GM10266 (cell line): ENCODE measurements around the gene TSHZ1.

Source experiments
- DNase-seq: peaks from one replicate; pipeline ENCODE4 v3.0.0; 2012; ENCODE audit errors: extremely low spot score
- CTCF ChIP-seq: IDR thresholded peaks from 2 replicates; pipeline ENCODE4 v1.5.1; 2012; ENCODE audit warnings: mild to moderate bottlenecking, low read depth; ENCODE audit not compliant: control insufficient read depth, insufficient read depth; ENCODE audit errors: missing control alignments

TSHZ1 gene

GRCh38 chr18:75227535-75228296 is 17.1 kb downstream of the TSHZ1 start:
- DNase-seq: no peak
- no peak for TF ChIP-seq CTCF

- DNase-seq: no peak
- no peak for TF ChIP-seq CTCF
Measured at GRCh38 chr18:75228967-75229366, 18.4 kb downstream of the TSHZ1 start.

GRCh38 chr18:75229437-75229836 is 18.8 kb downstream of the TSHZ1 start:
- DNase-seq: no peak
- TF ChIP-seq CTCF: no peak

GRCh38 chr18:75230163-75231052 is 19.8 kb downstream of the TSHZ1 start:
- TF ChIP-seq CTCF: no peak
- no peak for DNase-seq

- no peak for TF ChIP-seq CTCF
- DNase-seq: no peak
Measured at GRCh38 chr18:75231053-75231406, 20.4 kb downstream of the TSHZ1 start.

- TF ChIP-seq CTCF: no peak
- DNase-seq: no peak
Measured at GRCh38 chr18:75234901-75235300, 24.3 kb downstream of the TSHZ1 start.

GRCh38 chr18:75235896-75236295 is 25.3 kb downstream of the TSHZ1 start:
- no peak for TF ChIP-seq CTCF
- no peak for DNase-seq
